Astrocyte of the spinal cord (primary cell): ENCODE data around the gene COG5.

ENCODE experiments used
- DNase-seq: peaks from one replicate; pipeline ENCODE4 v3.0.0; 2011; ENCODE audit warnings: low read depth, low spot score
- H3K4me3 ChIP-seq: 2 replicates; pipeline ENCODE4 v1.5.1; 2011; ENCODE audit warnings: low read depth, mild to moderate bottlenecking, low read length, moderate library complexity
- CTCF ChIP-seq: IDR thresholded peaks from 2 replicates; pipeline ENCODE4 v1.5.1; 2012; ENCODE audit warnings: low read depth, mild to moderate bottlenecking, low read length, inconsistent platforms
- in situ Hi-C: cut with HindIII; loops from 2 replicates; pipeline ENCODE4 v1.10.0; 2017; ENCODE audit warnings: low sequenced_read_pairs

The COG5 gene

GRCh38 chr7:107186240-107186639, 377.5 kb downstream of the COG5 start:
- in situ Hi-C loops: no loop called here
- H3K4me3 ChIP-seq: no peak overlapping the region
- no peak for DNase-seq
- TF ChIP-seq CTCF: no peak

DNA sequence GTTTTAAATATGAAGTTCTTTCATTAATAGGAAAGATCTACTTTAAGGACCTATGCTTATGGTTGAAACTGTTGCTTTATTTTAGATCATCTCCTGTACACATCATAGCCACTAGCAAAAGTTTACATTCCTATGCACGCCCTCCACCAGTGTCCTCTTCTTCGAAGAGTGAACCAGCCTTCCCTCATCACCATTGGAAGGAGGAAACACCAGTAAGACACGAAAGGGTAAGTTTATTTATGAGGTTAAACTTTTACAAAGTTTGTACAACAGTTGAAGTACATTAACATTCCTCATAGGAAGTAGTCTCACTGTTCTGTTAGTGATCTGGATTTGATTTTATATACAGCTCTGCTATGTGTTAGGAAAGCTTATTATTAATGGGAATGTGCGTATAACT, 378.0 kb downstream of the COG5 start:
- DNase-seq: no peak
- in situ Hi-C loops: no loop called here
- TF ChIP-seq CTCF: no peak
- H3K4me3 ChIP-seq: no peak overlapping the region

- no peak for DNase-seq
- TF ChIP-seq CTCF: no peak
- H3K4me3 ChIP-seq: no peak overlapping the region
- in situ Hi-C loops: no loop called here
These were observed 382.5 kb downstream of the COG5 start for GRCh38 chr7:107181172-107181571.

GRCh38 chr7:107180378-107180777, 383.3 kb downstream of the COG5 start:
- H3K4me3 ChIP-seq: no peak overlapping the region
- TF ChIP-seq CTCF: no peak
- peak; percentile 71 for DNase-seq
- in situ Hi-C loops: no loop called here

DNA sequence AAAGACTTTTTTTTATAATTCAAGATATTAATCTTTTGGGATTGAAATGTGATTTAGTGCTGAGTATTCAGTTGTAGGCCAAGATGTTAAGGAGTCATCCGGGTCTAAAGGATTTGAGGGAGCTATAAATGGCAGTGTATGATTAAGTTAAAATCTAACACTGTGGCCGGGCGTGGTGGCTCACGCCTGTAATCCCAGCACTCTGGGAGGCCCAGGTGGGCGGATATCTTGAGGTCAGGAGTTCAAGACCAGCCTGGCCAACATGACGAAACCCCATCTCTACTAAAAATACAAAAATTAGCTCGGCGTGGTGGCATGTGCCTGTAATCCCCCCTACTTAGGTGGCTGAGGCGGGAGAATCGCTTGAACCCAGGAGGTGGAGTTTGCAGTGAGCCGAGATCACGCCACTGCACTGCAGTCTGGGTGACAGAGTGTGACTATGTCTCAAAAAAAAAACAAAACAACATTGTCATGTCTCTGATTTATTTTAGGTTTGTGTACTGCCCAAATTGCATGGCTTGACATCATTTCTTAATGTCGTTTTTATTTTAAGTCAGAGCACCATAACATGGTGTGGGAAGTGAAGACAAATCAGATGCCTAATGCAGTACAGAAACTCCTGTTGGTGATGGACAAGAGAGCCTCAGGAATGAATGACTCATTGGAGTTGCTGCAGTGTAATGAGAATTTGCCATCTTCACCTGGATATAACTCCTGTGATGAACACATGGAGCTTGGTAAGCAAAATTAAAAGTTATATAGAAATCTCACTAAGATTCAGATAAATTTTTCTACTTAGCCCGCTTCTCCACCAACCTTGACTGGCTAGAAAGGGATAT, 384.2 kb downstream of the COG5 start:
- DNase-seq: peak; percentile 18
- H3K4me3 ChIP-seq: no peak overlapping the region
- in situ Hi-C loops: no loop called here
- no peak for TF ChIP-seq CTCF

DNA sequence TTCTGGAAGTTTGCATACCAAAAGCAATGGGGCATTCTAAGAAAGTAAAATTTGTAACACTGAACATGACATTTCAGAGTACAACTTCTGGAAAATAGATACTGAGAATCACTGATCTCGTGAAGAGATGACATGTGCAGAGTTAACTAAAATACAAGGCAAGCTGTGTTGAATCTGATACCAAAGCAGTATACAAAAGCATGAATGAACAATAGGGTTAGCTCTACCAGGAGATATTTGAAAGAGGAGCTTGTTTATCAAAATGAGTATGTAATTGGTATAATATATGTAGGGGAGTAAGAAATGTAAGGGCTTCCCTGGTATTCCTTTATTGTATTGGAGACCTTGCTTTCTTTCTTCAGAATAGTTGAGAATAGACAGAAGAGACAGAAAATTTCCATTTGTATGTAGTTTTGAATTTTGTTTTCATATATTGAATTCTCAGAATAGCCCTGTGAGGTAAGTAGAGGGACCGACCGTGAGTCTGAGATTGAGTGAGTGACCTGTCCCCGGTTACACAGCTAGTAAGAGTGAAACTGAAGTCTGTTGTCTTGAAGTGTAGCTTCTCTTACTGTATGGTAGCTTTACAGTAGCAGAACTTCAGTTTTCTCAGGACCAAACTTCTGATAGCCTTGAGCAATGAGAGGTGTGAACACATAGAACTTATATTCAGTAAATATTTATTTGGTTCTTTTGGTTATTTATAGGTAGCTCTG, 389.9 kb downstream of the COG5 start:
- no peak for TF ChIP-seq CTCF
- H3K4me3 ChIP-seq: no peak overlapping the region
- DNase-seq: no peak
- in situ Hi-C loops: no loop called here
